Activated CD4-positive, alpha-beta T cell treated with anti-CD3 and anti-CD28 coated beads for 1 hour (primary cell): ENCODE results near the gene TRAPPC10.
"Not testable (repeated sequence)": the region's sequence is repeated elsewhere in the genome, so short reads cannot be mapped to it uniquely, and the experiment has no call there.

Source experiments
- DNase-seq: peaks from one replicate; pipeline ENCODE4 v3.0.0-alpha.2; 2020

Gene TRAPPC10

GRCh38 chr21:44090325-44090724 is 78.2 kb downstream of the TRAPPC10 start:
- DNase-seq = no peak

GRCh38 chr21:44092211-44092610 is 80.1 kb downstream of the TRAPPC10 start:
- no peak for DNase-seq

- DNase-seq = no peak
Observed at GRCh38 chr21:44093761-44094160, 81.7 kb downstream of the TRAPPC10 start.

DNA sequence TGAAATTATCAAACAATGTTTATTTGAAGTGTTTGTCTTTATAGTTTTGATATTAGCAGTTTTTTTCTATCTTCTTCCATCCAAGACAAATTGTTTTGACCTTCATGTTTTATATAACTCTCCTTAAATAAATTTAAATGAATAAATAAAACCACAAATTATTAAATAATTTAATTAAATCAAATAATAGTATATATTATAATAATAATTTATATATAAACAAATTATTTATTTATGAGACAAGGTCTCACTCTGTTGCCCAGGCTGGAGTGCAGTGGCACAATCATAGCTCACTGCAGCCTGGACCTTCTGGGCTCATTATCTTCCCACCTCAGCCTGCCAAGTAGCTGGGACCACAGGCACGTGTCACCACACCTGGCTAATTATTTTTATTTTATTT is 82.7 kb downstream of the TRAPPC10 start:
- no peak for DNase-seq

GRCh38 chr21:44098507-44098906 is 86.4 kb downstream of the TRAPPC10 start:
- DNase-seq = not testable (repeated sequence)

DNA sequence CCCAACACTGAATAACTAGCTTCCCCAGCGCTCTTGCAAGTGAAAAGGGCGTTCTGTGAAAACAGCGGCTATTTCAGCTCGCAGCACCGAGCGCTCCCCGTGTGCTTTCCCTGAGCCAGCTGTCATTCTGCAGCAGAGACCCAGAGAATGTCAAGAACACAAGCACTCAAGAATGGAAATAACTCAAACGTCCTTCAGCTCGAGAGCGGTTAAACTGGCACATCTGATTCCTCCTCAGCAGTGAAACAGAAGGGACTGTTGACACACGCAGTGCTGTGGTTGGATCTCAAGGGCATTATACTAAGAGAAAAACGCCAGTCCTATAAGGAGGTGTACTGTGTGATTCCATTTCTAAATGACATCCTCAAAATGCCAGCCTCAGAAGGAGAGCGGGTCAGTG is 86.9 kb downstream of the TRAPPC10 start:
- DNase-seq = not testable (repeated sequence)

DNA sequence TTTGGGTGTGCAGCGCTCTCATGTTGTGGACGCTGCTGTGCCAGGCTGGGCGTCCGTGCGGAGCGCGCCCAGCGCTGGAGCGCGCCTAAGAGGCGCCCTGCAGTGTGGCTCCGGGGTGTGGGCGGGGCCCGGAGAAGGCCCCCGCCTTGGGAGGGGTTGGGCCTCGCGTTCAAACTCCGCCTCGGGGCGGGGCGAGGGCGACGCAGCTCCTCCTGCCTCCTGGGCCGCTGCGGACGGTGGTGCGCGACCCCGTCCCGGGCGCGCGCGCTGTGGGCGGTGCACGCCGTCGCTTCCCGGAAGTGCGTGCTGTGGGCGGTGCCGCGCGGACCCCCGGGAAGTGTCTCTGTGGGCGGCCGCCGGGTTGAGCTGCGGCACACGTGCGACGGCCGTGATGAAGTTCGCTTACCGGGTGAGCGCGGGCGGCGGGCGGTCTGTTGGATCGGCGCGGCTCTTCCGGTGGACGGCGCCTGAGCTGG is 95.0 kb downstream of the TRAPPC10 start, which contains the start of gene PWP2:
Gene PWP2, plus strand, starts transcription at position 374 of the 476 bp plus-strand sequence. Its CDS starts 18 bp downstream, at position 392.
- DNase-seq = not testable (repeated sequence)

DNA sequence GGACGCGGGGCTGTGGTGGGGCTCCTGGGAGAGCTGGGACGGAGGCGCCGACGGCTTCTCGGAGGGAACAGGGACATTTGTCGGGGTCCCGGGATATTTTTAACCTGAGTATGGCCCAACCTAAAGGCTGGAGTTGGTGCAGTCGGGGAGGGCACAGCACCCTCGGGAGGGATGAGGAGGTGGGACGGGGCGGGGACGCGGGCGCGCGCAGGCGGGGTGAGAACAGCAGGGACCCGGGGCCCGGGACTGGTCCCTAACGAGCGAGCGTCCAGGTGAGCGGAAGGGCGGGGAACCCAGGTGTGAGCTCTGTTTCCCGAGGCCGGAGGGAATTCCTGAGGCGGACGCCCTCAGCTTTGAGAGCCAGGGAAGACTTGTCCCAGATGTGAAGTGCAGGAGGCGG is 95.5 kb downstream of the TRAPPC10 start:
- not testable (repeated sequence) for DNase-seq

GRCh38 chr21:44113702-44114371 is 101.7 kb downstream of the TRAPPC10 start:
- not testable (repeated sequence) for DNase-seq

- not testable (repeated sequence) for DNase-seq
Observed at GRCh38 chr21:44122131-44122530, 110.0 kb downstream of the TRAPPC10 start.

DNA sequence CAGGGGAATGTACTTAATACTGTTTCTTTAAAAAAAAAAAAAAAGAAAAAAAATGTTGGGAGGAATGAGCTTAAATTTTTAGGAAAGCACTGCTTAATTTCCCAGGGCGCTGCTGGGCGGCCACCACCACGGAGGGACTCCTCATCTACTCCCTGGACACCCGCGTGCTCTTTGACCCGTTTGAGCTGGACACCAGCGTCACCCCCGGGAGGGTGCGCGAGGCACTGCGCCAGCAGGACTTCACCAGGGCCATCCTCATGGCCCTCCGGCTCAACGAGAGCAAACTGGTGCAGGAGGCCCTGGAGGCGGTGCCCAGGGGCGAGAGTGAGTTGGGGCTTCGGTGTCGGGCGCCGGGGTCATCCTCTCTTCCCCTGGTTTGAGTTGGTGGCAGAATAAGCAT is 115.7 kb downstream of the TRAPPC10 start:
- not testable (repeated sequence) for DNase-seq

DNA sequence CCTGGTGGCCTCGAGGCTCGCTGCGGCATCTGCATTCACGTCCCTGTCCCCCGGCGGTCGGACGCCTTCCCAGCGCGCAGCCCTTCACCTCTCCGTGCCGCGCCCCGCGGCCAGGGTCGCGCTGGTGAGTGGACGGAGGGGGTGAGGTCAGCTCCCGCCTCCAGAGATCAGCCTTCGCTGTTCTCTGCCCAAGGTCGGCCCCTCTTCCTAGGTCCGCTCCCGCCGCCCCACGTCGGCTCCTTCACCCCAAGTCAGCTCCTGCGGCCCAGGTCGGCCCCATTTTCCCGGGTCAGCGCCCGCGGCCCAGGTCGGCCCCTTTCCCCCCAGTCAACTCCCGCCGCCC is 121.6 kb downstream of the TRAPPC10 start:
- DNase-seq = not testable (repeated sequence)

- not testable (repeated sequence) for DNase-seq
Observed at GRCh38 chr21:44134732-44135131, 122.6 kb downstream of the TRAPPC10 start.

- DNase-seq = not testable (repeated sequence)
Observed at GRCh38 chr21:44138039-44138438, 125.9 kb downstream of the TRAPPC10 start.

GRCh38 chr21:44139787-44140551 is 127.9 kb downstream of the TRAPPC10 start:
- DNase-seq = not testable (repeated sequence)

DNA sequence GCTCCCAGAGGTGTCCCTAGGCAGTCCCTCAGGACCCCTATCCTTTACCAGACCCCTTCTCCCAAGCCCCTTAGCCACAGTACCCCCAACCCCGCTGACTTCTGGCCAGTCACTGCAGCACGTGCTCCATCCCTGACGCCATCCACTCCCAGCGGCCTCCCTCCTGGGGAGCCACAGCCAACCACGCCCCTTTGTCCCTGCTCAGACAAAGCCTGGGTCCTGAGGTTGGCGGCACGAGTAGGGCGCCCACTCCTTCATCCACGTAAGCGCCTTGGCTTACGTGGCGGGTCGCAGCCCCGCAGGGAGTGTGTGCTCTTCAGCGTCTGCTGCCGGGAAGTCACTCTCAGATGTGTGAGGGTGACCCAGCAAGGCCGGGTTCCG is 128.4 kb downstream of the TRAPPC10 start:
- DNase-seq = not testable (repeated sequence)

DNA sequence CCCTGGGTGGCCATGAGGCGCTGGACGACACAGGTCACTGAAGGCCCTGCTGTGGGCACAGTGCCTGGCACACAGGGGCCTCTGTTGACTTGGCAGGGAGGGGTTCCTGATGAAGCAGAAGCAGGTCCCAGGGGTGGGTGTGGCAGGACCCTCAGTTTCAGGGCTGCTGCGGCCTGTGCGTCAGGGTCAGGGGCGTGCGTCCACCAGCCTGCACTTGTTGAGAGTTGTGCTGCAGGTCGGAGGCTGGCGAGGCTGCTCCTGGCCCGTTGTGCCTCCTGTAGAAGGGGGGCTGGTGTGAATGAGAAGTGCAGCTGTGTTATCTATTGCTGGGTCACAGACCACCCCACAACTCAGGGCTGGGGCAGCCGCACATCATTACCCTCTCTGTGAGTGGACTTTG is 130.4 kb downstream of the TRAPPC10 start:
- DNase-seq = not testable (repeated sequence)

- not testable (repeated sequence) for DNase-seq
Observed at GRCh38 chr21:44143380-44143779, 131.3 kb downstream of the TRAPPC10 start.

DNA sequence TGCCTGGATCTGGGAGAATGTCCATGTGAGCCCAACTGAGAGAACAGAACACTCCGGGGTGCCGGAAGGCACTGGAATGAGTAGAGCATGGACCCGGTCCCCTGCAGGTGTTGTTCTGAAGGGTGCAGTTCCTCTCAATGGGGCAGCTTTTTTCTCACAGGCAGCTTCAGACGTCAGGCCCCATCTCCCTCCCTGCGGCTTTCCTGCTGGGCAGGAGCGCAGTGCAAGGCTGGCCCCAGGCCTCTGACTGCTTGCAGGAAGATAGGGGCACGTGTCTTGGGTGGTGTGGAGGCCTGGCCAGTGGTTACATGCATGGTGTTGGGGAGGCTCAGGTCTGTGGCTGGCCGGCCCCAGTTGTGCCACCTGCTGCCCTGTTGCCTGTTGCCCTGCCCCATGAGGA is 131.9 kb downstream of the TRAPPC10 start:
- DNase-seq = not testable (repeated sequence)

GRCh38 chr21:44144784-44145602 is 132.9 kb downstream of the TRAPPC10 start:
- not testable (repeated sequence) for DNase-seq

GRCh38 chr21:44145616-44146015 is 133.5 kb downstream of the TRAPPC10 start:
- DNase-seq = not testable (repeated sequence)

DNA sequence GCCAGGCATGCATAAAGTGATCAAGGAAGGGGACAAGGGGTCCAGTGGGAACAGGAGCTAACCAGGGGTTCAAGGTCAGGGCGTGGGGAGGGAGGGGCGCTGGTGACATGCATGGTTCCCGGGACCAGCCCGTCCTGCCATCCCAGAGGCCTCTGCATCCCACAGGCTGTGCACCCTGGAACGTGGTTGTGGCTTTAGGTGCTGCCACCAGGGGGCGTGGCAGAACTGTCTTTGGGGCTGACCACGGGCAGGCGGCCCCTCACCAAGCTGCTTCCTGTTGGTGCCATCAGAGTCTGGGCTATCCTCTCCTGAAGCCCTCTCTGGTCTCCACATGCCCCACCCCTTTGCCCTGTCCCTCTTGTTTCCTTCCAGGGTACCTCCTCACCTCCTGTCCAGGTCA is 135.0 kb downstream of the TRAPPC10 start:
- not testable (repeated sequence) for DNase-seq

DNA sequence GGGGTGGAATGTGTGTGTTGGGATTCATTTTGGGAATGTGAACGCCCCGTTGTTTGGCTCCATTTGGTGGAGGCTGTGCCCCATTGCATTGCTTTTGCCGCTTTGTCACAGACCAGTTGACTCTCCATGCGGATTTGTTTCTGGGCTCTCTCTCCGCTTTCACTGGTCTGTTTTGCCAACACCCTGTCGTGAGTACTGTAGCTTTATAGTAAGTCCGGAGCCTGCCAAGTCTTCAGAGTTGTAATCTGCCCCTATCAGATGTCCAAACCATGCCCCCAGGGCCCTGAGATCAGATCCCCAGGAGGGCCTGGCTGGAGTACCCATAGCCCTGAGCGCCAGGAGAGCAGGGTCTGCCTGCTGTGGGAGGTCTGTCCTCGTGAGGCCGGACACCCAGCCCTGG is 138.1 kb downstream of the TRAPPC10 start:
- not testable (repeated sequence) for DNase-seq
